Measurements from ENCODE around the gene UTF1.

The UTF1 gene

GRCh38 chr10:133246236-133246626 is 16.2 kb downstream of the UTF1 start:
- DNase-seq: no peak

DNA sequence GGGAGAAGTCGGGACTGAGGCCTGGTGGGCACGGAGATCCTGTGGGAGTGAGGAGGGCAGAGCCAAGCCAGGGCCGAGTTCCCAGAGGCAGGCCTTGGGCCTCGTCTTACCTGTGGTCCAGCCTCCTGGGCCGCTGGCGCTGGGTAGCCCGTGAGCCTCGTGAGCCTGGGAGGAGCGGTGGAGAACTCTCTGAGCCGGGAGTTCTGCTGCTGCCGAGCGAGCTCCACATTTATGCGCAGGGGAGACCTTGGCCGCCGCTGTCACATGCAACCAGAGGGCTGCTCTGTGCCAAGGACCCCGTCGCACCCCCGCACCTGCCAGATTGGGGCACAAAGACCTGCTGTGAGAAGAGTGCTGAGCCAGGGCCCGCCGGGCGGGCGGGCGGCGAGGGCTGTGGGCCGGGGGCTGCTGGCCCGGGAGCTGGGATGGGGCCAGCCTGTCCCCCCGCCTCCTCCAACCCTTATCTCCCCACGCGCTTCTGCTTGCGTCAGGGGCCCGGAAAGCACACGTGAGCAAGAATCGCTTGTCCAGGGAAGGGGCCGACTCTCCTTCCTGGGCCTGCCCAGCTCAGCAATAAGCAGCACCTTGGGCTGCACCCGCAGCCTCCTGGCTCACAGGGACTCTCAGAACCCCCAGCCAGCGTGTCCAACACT is 17.8 kb downstream of the UTF1 start:
- DNase-seq: no peak

GRCh38 chr10:133248334-133248715 is 18.3 kb downstream of the UTF1 start:
- no peak for DNase-seq

- DNase-seq: no peak
Measured at GRCh38 chr10:133249094-133249780, 19.2 kb downstream of the UTF1 start.

DNA sequence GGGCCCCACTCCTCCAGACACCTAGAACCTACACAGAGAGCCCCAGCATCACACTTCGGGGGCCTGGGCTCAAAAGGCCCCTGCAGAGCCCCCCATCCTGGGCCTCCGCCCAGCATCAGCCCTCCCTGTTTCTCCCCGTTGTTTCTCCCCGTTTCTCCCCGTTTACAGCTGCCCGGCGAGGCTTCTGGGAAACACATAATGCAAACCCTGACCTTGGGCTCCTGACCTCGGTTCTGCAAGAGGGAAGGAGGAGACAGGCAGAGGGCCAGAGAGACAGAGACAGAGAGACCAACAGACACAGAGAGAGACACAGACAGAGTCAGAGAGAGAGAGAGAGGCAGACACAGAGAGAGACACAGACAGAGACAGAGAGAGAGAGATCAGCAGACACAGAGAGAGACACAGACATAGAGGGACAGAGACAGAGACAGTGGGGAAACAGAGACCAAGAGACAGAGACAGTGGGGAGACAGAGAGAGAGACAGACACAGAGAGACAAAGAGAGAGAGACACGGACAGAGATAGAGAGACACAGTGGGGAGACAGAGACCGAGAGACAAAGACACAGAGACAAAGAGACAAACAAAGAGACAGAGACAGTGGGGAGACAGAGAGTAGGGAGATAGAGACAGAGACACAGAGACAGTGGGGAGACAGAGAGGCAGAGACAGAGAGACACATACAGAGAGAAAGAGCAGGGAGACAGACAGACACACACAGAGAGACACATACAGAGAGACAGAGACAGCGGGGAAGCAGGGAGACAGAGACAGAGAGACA is 20.1 kb downstream of the UTF1 start:
- DNase-seq: no peak

DNA sequence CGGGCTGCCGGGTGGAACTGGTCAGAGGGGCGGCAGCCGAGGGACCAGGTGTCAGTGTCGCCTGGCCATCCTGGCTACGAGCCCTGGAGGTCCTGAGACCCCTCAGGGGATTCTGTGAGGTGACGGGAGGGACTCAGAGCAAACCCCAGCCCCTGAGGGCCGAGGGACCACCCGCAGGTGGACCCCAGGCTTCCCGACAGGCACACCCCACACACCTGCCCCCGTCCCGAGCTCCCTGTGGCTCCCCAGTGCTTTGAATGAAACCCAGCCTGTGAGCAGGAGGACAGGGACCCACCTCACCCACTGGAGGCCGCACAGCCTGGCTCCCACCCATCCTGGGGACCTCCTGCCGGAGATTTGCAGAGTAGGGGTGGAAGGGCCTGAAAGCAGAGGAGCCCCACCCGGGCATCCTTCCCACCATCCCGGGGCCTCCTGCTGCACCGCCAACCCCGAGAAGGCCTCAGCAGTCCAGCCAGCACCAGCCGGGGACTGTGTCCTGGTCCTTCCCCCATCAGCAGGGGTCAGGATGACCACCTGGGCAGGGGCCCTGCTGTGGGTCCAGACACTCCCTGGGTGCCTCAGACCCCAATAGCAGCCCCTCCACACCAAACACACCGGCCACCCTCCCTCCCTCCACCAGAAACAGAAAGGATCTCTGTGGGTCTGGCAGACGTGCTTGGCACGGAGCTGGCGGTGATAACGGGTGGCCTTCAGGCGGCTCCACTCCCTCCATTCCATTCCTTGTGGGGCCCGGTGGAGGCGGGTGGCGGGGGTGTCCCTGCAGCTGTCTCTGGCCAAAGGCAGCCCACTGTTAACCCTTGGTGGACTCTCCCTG is 21.6 kb downstream of the UTF1 start:
- no peak for DNase-seq

DNA sequence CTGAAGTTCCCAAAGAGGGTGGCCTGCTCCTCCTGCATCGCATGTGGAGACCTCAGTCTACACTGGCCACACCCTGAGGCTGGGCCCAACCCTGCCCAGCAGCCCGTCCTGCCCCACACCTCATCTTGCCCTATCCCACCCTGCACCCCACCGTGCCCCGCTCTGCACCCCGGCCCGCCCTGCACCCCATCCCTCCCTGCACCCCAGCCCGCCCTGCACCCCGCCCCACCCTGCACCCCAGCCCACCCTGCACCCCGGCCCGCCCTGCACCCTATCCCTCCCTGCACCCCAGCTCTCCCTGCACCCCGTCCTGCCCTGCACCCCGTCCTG is 22.2 kb downstream of the UTF1 start:
- DNase-seq: no peak

DNA sequence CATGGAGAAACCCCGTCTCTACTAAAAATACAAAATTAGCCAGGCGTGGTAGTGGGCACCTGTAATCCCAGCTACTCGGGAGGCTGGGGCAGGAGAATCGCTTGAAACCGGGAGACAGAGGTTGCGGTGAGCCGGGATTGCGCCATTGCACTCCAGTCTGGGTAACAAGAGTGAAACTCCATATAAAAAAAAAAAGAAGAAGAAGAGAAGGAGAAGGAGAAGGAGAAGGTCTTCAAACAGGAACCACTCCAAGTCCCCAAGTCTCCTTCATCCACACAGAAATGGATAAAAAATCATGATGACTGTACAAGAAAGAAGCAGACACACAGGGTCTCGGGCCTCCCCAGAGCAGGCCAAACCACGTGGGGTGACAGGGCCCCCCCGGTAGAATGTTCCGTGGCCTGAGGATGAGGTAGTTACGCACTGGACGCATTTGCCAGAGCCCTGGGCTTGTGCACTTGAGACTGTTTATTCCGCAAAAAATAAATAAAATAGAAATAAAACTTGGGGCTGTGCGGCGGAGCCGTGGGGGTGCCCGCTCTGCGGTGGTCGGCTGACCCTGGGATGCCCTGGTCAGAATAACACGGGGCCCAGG is 23.4 kb downstream of the UTF1 start:
- DNase-seq: no peak

DNA sequence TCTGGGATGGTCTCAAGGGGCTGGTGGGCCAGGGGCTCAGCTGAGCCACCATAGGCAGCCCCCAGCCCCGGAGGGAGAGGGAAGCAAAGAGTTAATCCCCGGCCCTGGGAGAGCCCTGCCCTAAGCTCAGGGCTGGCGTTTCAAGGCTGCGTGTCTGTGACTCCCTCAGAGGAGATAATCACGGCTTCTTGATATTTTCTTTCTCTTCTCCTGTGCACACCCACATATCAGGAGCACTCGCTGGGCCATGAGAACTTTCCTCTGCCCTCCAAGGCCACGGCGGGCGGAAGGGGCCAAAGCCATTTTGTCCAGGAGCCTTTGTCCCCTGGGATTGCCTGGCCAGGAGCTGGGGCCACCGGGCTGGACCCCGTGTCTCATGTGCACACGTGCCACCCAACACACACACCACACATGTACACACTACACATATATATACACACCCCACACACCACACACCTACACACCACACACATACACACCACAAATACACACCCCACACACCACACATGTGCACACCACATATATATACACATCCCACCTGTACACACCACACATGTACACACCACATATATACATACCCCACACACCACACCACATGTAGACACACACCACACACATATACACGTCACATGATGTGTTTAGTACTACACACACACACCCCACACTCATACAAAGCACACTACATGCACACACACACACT is 24.6 kb downstream of the UTF1 start:
- no peak for DNase-seq

DNA sequence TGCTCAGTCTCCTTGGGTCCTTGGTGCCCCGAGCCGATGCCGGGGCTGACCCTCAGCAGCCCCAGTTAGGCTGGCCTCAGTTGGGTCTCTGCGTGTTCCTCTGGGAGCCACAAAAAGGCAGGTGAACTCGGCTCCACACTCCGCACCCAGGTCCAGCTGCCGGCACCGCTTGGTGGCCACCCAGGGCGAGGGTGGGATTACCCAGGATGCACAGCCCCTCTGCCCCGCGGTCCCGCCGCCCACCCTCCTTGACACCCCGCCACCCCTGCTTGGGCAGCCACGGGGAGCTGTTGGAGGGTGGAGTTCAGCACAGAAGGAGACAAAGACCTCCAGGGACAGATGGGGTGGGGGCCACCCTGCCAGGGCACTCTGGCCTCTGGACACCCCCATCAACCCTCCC is 25.3 kb downstream of the UTF1 start:
- DNase-seq: no peak

- peak; percentile 54 for DNase-seq
Measured at GRCh38 chr10:133257489-133258065, 27.6 kb downstream of the UTF1 start.

DNA sequence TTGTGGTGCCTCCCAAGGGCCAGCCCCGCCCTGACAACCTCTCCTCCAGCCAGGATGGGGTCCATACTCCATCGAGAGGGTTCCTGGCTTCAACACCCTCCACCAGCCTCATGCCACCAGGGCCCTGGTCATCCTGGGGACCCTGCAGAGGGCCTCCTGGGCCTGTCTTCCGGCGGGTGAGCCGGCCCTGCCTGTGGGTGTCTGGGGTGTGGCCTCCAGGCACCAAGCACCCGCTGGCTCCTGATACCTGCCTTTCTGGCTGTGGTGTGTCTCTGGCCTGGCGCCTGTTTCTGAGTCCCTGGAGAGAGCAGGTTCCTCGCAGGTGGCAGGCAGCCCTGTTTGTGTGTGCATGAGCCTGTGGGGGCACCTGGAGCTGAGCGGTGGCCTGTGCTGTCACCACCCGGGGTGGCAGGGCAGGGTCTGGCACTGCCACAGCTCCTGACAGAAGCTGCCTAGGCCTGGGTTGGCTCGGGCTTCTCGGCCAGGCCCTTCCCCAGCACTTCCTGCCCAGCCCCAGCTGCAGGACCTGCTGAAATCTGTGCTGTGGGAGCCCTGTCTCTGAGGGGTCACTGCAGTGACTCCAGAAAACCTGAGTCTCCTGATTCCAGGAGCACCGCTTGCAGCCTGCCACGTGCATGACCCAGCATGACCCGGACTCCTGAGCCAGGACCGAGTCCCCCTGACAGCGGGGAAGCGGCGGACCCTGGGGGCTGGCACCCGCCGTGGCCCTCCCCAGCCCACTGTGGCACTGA is 28.2 kb downstream of the UTF1 start:
- no peak for DNase-seq

- no peak for DNase-seq
Measured at GRCh38 chr10:133258818-133259601, 29.0 kb downstream of the UTF1 start.

DNA sequence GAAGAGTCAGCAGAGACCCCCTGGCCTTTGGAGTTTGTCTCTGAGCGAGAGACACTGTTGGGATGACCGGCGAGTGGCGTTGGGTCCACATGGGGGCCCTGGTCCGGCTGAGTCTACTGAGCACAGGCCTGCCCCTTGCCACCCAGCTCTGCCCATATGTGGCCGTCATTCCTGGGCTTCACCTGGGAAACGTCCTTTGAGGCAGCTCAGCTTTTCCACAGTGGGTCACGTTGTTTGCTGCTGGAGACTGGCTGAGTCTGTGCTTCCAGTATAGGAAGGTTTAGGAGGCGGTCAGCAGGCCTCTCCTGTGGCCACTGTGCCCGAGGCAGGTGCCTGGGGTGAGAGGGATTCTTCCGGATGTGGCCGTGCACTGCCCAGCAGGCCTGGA is 29.6 kb downstream of the UTF1 start:
- DNase-seq: no peak

GRCh38 chr10:133260895-133261725 is 31.1 kb downstream of the UTF1 start:
- DNase-seq: peak; percentile 73

DNA sequence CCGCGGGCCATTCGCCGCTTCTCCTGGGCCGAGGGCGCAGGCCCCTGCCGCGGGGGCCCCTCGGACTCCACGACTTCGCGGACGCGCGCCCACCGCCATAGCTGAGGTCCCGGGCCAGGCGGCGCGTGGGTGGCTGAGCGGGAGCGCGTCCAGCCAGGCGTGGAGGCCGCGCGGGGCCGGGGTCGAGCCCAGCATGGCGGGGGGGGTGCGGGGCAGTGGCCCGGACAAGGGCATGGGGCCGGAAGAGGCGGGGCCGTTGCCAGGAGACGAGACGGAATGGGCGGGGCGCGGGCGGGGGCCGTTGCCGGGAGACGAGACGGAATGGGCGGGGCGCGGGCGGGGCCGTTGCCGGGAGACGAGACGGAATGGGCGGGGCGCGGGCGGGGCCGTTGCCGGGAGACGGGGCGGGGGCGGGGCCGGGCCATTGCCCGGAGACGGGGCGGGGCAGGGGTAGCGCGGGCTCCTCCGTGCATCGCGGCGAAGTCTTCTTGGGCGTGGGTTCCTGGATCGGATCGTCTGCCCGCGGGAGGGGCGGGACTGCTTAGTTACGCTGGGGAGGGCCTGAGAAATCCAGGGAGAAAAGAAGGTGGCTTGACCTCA is 31.8 kb downstream of the UTF1 start:
- no peak for DNase-seq

- DNase-seq: no peak
Measured at GRCh38 chr10:133262696-133263095, 32.7 kb downstream of the UTF1 start.

GRCh38 chr10:133263674-133264073 is 33.7 kb downstream of the UTF1 start:
- no peak for DNase-seq

All from right kidney (tissue), 1 donor.